ENCODE data around the gene SKI. TPM values are rescaled to one million over a fixed set of nuclear protein-coding genes. Genes with fewer than 3 reads are reported as not detected.

SKI gene
- total RNA-seq, 1 experiment from 2014 or later: 89.5 TPM

DNA sequence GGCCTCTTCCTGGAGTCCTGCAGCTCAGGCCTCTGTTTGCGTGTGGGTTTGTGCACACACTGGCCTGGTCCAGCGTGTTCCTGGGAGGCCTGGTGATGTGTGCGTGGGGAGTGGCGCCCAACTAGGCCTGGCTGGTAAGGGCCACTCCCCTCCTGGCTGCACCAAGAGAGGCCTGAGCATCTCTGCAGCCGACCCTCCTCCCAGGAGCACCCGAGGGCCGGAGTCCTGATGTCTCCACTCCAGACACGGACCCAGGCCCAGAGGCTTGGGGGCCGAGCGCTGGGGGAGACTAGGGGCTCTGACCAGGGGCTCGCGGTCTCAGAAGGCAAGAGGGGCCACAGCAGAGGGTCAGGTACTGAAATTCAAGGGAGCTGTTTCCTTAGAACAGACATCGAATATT is 130.0 kb downstream of the SKI start:
- Histone ChIP-seq H3K79me2 (ENCODE audit: insufficient read depth, low read length) (no peaks in the 10 kb centered on the region), H3K23me2 (ENCODE audit: insufficient read length, low read depth, low read length, poor library complexity, severe bottlenecking) (no peaks in the 10 kb centered on the region), H3K9me3 (ENCODE audit: control insufficient read depth, low read depth, low read length) (no peaks in the 10 kb centered on the region), H2BK12ac (ENCODE audit: insufficient read length, low read depth, low read length) (no peak overlapping the region), H4K8ac (replicated peaks; ENCODE audit: insufficient read length, low read depth, low read length) (no peak overlapping the region), H2AK5ac (ENCODE audit: insufficient read length, low read length) (no peak overlapping the region), H2BK15ac (ENCODE audit: low read depth, low read length) (no peak overlapping the region), H4K5ac (ENCODE audit: insufficient read length, low read depth, low read length) (no peak overlapping the region), H3K18ac (ENCODE audit: insufficient read length, low read depth, low read length) (no peak overlapping the region), H3K4me2 (ENCODE audit: insufficient read depth, insufficient read length, low read length) (no peak overlapping the region), H2BK5ac (ENCODE audit: insufficient read length, low read length) (no peak overlapping the region), H3K27me3 (ENCODE audit: insufficient read depth, low read length) (no peaks in the 10 kb centered on the region), H3K27ac (ENCODE audit: insufficient read length, low read depth, low read length) (no peak overlapping the region), H3K14ac (ENCODE audit: insufficient read depth, low read length) (no peak overlapping the region), H3K4ac (ENCODE audit: low read depth, low read length) (no peak overlapping the region), H3K23ac (ENCODE audit: insufficient read length, low read depth, low read length) (no peak overlapping the region), H2BK20ac (ENCODE audit: low read depth, low read length, poor library complexity, severe bottlenecking) (no peak overlapping the region), H3K56ac (ENCODE audit: insufficient read length, low read depth, low read length) (no peak overlapping the region), H3K4me1 (ENCODE audit: insufficient read depth, low read length) (no peaks in the 10 kb centered on the region), H2BK120ac (ENCODE audit: low read depth, low read length, poor library complexity, severe bottlenecking) (no peak overlapping the region), H4K20me1 (ENCODE audit: control insufficient read depth, insufficient read depth, insufficient read length) (no peaks in the 10 kb centered on the region), H3K79me1 (ENCODE audit: insufficient read depth, low read depth, low read length, poor library complexity, severe bottlenecking) (no peaks in the 10 kb centered on the region), H2AFZ (ENCODE audit: low read length) (no peak overlapping the region), H3K9ac (ENCODE audit: extremely low read depth, insufficient read length, low read length) (no peak overlapping the region), H4K91ac (ENCODE audit: insufficient read length, low read depth, low read length) (no peak overlapping the region), H3T11ph (ENCODE audit: low read length) (no peak overlapping the region)
- TF ChIP-seq, protein P1, sequence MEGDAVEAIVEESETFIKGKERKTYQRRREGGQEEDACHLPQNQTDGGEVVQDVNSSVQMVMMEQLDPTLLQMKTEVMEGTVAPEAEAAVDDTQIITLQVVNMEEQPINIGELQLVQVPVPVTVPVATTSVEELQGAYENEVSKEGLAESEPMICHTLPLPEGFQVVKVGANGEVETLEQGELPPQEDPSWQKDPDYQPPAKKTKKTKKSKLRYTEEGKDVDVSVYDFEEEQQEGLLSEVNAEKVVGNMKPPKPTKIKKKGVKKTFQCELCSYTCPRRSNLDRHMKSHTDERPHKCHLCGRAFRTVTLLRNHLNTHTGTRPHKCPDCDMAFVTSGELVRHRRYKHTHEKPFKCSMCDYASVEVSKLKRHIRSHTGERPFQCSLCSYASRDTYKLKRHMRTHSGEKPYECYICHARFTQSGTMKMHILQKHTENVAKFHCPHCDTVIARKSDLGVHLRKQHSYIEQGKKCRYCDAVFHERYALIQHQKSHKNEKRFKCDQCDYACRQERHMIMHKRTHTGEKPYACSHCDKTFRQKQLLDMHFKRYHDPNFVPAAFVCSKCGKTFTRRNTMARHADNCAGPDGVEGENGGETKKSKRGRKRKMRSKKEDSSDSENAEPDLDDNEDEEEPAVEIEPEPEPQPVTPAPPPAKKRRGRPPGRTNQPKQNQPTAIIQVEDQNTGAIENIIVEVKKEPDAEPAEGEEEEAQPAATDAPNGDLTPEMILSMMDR (conservative IDR thresholded peaks at IDR 0.05): no peak
- Mint-ChIP-seq H3K4me1 (no peaks in the 10 kb centered on the region), H3K27me3 (ENCODE audit: low read depth) (peaks cover 1% of the 10 kb centered on the region), H3K27ac (peak overlapping the region; percentile 8 to 65 (median 30); a peak in 3 of 7 replicates), H3K4me3 (no peak overlapping the region), H3K9me3 (peaks cover under 1 to 4% of the 10 kb centered on the region in 2 experiments; a peak in 3 of 5 replicates), H3K36me3 (ENCODE audit: insufficient read depth in 1 of 3, low read depth in 3 of 3) (peaks cover 0 to 3% (median 0%) of the 10 kb centered on the region in 3 experiments; a peak in 2 of 7 replicates)
- DNase-seq: no peak
- no CpG with 5 or more reads among the region's 13 CpGs for WGBS (ENCODE audit: extremely low coverage, insufficient read length, low lambda C conversion rate)
